ENCODE measurements around the gene ASTN2.

ASTN2 gene

DNA sequence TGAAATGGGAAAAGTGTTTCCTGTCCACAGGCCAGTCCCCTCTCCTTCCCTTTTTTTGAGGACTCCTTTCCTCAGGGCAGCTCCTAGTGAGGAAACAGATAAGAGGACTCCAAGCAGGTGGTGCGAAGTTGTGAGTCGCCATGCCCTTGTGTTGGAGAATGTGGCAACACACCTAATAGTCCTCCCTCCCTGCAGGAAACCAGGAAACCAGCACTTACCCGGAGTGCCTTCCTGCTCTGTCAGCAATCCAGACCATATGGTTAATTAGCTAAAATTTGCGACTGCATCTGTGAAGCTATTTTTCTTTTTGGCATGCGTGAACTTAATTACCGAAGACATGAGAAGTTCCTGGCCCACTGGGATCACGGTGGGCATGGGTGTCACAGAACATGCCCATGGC is 657.8 kb downstream of the ASTN2 start:
- H3K4me3 ChIP-seq (ENCODE audit: low read depth, low read length), result no peak overlapping the region
- TF ChIP-seq MYC (IDR thresholded peaks at IDR 0.05; ENCODE audit: low read depth, low read length), result no peak
- TF ChIP-seq POLR2A (IDR thresholded peaks at IDR 0.05; ENCODE audit: extremely low read depth, insufficient read length), result no peak
- TF ChIP-seq, protein P1, sequence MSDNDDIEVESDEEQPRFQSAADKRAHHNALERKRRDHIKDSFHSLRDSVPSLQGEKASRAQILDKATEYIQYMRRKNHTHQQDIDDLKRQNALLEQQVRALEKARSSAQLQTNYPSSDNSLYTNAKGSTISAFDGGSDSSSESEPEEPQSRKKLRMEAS (IDR thresholded peaks at IDR 0.05; ENCODE audit: low read depth, low read length), result no peak
- TF ChIP-seq, protein P2, sequence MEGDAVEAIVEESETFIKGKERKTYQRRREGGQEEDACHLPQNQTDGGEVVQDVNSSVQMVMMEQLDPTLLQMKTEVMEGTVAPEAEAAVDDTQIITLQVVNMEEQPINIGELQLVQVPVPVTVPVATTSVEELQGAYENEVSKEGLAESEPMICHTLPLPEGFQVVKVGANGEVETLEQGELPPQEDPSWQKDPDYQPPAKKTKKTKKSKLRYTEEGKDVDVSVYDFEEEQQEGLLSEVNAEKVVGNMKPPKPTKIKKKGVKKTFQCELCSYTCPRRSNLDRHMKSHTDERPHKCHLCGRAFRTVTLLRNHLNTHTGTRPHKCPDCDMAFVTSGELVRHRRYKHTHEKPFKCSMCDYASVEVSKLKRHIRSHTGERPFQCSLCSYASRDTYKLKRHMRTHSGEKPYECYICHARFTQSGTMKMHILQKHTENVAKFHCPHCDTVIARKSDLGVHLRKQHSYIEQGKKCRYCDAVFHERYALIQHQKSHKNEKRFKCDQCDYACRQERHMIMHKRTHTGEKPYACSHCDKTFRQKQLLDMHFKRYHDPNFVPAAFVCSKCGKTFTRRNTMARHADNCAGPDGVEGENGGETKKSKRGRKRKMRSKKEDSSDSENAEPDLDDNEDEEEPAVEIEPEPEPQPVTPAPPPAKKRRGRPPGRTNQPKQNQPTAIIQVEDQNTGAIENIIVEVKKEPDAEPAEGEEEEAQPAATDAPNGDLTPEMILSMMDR (IDR thresholded peaks at IDR 0.05; ENCODE audit: low read depth, low read length), result no peak
- no peak for DNase-seq (ENCODE audit: low read depth)

DNA sequence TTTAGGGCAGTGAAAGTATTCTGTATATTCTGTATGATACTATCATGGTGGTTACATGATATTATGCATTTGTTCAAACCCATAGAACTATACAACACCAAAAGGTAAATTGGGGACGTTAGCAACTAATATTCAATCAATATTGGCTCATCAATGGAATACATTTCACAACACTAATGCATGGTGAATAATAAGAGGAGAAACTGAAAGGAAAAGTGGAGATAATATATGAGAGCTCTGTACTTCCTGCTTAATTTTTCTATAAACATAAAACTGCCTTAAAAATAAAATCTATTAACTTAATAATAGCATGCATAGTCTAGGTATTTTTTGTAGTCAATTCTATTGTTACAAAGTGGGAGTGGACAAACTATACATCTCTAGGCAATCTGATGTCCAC is 661.5 kb downstream of the ASTN2 start:
- H3K4me3 ChIP-seq (ENCODE audit: low read depth, low read length), result no peak overlapping the region
- TF ChIP-seq, protein P2 (IDR thresholded peaks at IDR 0.05; ENCODE audit: low read depth, low read length), result no peak
- TF ChIP-seq MYC (IDR thresholded peaks at IDR 0.05; ENCODE audit: low read depth, low read length), result no peak
- no peak for DNase-seq (ENCODE audit: low read depth)

DNA sequence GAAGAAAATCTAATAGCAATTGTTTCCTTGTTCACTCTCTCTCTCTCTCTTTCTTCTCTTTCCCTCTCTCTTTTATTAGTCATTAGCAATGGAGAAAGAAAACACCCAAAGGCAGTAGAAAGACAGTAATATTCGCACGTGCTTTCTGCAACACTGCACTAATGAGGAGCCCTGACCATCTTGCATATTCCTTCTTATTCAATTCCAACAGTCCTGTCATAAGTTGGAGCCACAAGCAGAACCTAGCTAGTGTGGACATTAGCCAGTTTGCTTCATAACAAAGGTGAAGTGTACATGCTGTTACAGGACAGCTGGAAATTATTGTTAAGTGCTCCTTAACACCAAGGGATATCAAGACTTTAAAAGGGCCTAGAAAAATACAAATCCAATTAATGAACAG is 664.3 kb downstream of the ASTN2 start:
- no peak for DNase-seq (ENCODE audit: low read depth)
- TF ChIP-seq MYC (IDR thresholded peaks at IDR 0.05; ENCODE audit: low read depth, low read length) (no peak), POLR2A (IDR thresholded peaks at IDR 0.05; ENCODE audit: extremely low read depth, insufficient read length) (no peak)
- TF ChIP-seq, protein P2 (IDR thresholded peaks at IDR 0.05; ENCODE audit: low read depth, low read length), result no peak
- TF ChIP-seq, protein P1 (IDR thresholded peaks at IDR 0.05; ENCODE audit: low read depth, low read length), result no peak
- no peak overlapping the region for H3K4me3 ChIP-seq (ENCODE audit: low read depth, low read length)

DNA sequence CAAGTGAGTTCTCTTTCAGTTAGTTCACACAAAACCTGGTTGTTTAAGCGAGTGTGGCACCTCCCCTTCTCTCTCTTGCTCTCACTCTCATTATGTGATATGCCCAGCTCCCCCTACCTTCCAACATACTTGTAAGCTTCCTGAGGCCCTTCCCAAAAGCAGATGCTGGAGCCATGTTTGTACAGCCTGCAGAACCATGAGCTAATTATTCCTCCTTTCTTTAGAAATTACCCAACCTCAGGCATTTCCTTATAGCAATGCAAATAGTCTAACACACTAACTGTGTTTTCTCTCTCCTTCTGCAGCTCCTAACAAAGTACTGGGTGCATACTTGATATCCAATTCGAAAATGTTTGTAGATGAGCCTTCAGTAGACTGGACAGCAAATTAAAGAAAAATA is 665.1 kb downstream of the ASTN2 start:
- no peak overlapping the region for H3K4me3 ChIP-seq (ENCODE audit: low read depth, low read length)

DNA sequence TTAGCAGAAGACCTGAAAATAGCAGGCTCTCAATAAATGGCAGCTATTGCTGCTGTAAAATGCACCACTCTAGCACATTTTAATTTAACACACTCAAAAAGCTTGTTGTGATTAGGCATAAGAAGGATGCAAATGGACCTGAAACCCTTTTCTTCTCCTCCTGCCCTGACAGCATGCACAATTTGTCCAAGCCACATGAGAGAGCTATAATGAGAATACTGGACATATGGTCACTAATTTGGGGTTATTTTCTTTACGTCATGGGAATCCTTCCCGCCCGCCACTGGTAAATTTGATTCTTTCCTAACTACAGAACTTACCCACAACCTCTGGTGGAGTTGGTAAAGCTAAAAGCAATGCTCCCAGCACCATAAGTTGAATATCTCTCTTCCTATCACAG is 665.7 kb downstream of the ASTN2 start:
- TF ChIP-seq MYC (IDR thresholded peaks at IDR 0.05; ENCODE audit: low read depth, low read length), result no peak
- TF ChIP-seq, protein P1 (IDR thresholded peaks at IDR 0.05; ENCODE audit: low read depth, low read length), result no peak
- no peak for TF ChIP-seq POLR2A (IDR thresholded peaks at IDR 0.05; ENCODE audit: extremely low read depth, insufficient read length)
- TF ChIP-seq, protein P2 (IDR thresholded peaks at IDR 0.05; ENCODE audit: low read depth, low read length), result no peak
- DNase-seq (ENCODE audit: low read depth), result no peak
- no peak overlapping the region for H3K4me3 ChIP-seq (ENCODE audit: low read depth, low read length)

More for the DNA sequence above, 665.1 kb downstream of the ASTN2 start:
- no peak for DNase-seq (ENCODE audit: low read depth)
- TF ChIP-seq MYC (IDR thresholded peaks at IDR 0.05; ENCODE audit: low read depth, low read length) (no peak), POLR2A (IDR thresholded peaks at IDR 0.05; ENCODE audit: extremely low read depth, insufficient read length) (no peak)
- TF ChIP-seq, protein P1 (IDR thresholded peaks at IDR 0.05; ENCODE audit: low read depth, low read length), result no peak
- TF ChIP-seq, protein P2 (IDR thresholded peaks at IDR 0.05; ENCODE audit: low read depth, low read length), result no peak

DNA sequence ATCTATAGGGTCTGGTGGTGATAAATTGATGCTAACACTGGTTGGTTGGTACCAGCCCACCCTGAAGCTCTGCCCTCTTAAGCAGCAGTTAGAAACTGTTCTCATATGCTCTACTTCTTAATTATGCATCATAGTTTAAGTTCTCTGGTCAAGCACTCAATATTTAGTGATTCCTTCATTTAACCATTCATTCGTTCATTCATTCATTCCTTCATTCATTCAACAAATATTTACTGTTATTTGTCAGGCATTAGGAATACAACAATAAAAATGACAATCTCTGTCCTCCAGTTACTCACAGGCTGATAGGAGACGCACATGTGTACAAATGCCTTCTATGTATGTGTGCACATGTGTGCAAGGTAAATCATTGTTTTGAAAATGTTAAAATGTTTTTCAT is 673.1 kb downstream of the ASTN2 start:
- DNase-seq (ENCODE audit: low read depth), result no peak
- TF ChIP-seq MYC (IDR thresholded peaks at IDR 0.05; ENCODE audit: low read depth, low read length), result no peak
- TF ChIP-seq, protein P2 (IDR thresholded peaks at IDR 0.05; ENCODE audit: low read depth, low read length), result no peak
- TF ChIP-seq, protein P1 (IDR thresholded peaks at IDR 0.05; ENCODE audit: low read depth, low read length), result no peak
- TF ChIP-seq POLR2A (IDR thresholded peaks at IDR 0.05; ENCODE audit: extremely low read depth, insufficient read length), result no peak
- no peak overlapping the region for H3K4me3 ChIP-seq (ENCODE audit: low read depth, low read length)
